Activated gamma-delta T cell treated with anti-CD3 and anti-CD28 coated beads, Interleukin-2, amount 50 U/mL, for 16 hours (primary cell): ENCODE results near the gene ELL.

Experiments used
- DNase-seq: peaks from one replicate; pipeline ENCODE4 v3.0.0-alpha.2; 2020; ENCODE audit warnings: low read depth

Gene ELL

GRCh38 chr19:18433735-18434398 lies 88.0 kb downstream of the ELL start:
- DNase-seq: no peak

GRCh38 chr19:18433015-18433691 lies 88.7 kb downstream of the ELL start:
- DNase-seq: no peak

GRCh38 chr19:18432275-18433014 lies 89.4 kb downstream of the ELL start:
- DNase-seq: no peak

GRCh38 chr19:18431351-18432197 lies 90.3 kb downstream of the ELL start:
- no peak for DNase-seq

- no peak for DNase-seq
These were observed 91.3 kb downstream of the ELL start for GRCh38 chr19:18430417-18431144.

- DNase-seq: no peak
These were observed 92.0 kb downstream of the ELL start for GRCh38 chr19:18429717-18430416.

GRCh38 chr19:18428787-18429674 lies 92.8 kb downstream of the ELL start:
- peak; percentile 76 for DNase-seq

- no peak for DNase-seq
These were observed 93.6 kb downstream of the ELL start for GRCh38 chr19:18428173-18428786.

GRCh38 chr19:18427743-18428113 lies 94.1 kb downstream of the ELL start:
- DNase-seq: no peak

GRCh38 chr19:18427080-18427742 lies 94.7 kb downstream of the ELL start:
- DNase-seq: no peak

- DNase-seq: no peak
These were observed 95.5 kb downstream of the ELL start for GRCh38 chr19:18426416-18426767.

GRCh38 chr19:18425515-18426415 lies 96.1 kb downstream of the ELL start:
- no peak for DNase-seq

GRCh38 chr19:18424890-18425514 lies 96.9 kb downstream of the ELL start:
- DNase-seq: no peak

GRCh38 chr19:18424122-18424889 lies 97.6 kb downstream of the ELL start:
- no peak for DNase-seq

GRCh38 chr19:18423258-18424020 lies 98.4 kb downstream of the ELL start:
- no peak for DNase-seq
